HepG2 (cell line): ENCODE data around the gene ATAD3C. TPM values are rescaled to one million over a fixed set of nuclear protein-coding genes. Genes with fewer than 3 reads are reported as not detected.
"Not testable (repeated sequence)": the region's sequence is repeated elsewhere in the genome, so short reads cannot be mapped to it uniquely, and the experiment has no call there.

Experiments used
- ATAC-seq: fragments of 200-7000 bp; cut with Tn5 transposase; 3 replicates; pipeline ENCODE4 v1.9.1; 2020; ENCODE audit warnings: mild to moderate bottlenecking, moderate library complexity
- BruUV-seq: library from RNA; stranded (reverse); fragments of 400-500 nt; replicated peaks from 2 replicates; lab custom pipeline; 2021; lab: Mats Ljungman, UMichigan
- CTCF ChIA-PET: fragments of 300-600 bp; formaldehyde crosslinking; extraction: SDS; loops from one replicate; lab custom pipeline; 2021; ENCODE audit warnings: low total read pairs, inconsistent platforms, low intra/inter-chr PET ratio; lab: Yijun Ruan, JAX
- POLR2A ChIA-PET: fragments of 350-600 bp; sonication (Branson Sonifier 250); formaldehyde crosslinking; loops from one replicate; lab custom pipeline; 2020; ENCODE audit warnings: antibody characterized with exemption, inconsistent platforms; lab: Yijun Ruan, JAX
- DNase-seq: peaks from one replicate; pipeline ENCODE4 v3.0.0-alpha.2; 2015; ENCODE audit warnings: low spot score
- FAIRE-seq: peaks from 3 replicates; lab custom pipeline; 2011; peaks lifted over from hg19 to GRCh38; lab: Jason Lieb, UNC
- H2AFZ ChIP-seq: one replicate; pipeline ENCODE4 v1.6.1; 2011; ENCODE audit warnings: low read length, inconsistent platforms
- H3K27ac ChIP-seq: fragments of 300-600 bp; 3 replicates; pipeline ENCODE4 v1.8.0; 2011; ENCODE audit warnings: mixed run types, mild to moderate bottlenecking, mixed read lengths, low read length, inconsistent platforms; ENCODE audit not compliant: insufficient read depth; ENCODE audit errors: extremely low read length
- H3K27me3 ChIP-seq, 2 experiments: fragments of 200-600 bp in 1 of 2; 2 replicates in 1 of 2; 3 replicates in 1 of 2; pipeline versions ENCODE4 v1.6.0 to v1.8.0; 2011; ENCODE audit warnings: low read length in 2 of 2, mild to moderate bottlenecking in 2 of 2, moderate library complexity in 2 of 2, inconsistent platforms in 1 of 2; ENCODE audit not compliant: insufficient read depth in 2 of 2, control insufficient read depth in 1 of 2
- H3K36me3 ChIP-seq, 2 experiments: fragments of 200-600 bp in 1 of 2; replicated peaks in 1 of 2; 2 replicates in 1 of 2; 3 replicates in 1 of 2; pipeline versions ENCODE4 v1.5.1 to v1.8.0; 2011; ENCODE audit warnings: low read length in 2 of 2, inconsistent platforms in 1 of 2; ENCODE audit not compliant: insufficient read depth in 2 of 2, control insufficient read depth in 1 of 2
- H3K4me1 ChIP-seq: 2 replicates; pipeline ENCODE4 v1.5.1; 2012; ENCODE audit warnings: low read length, inconsistent platforms; ENCODE audit not compliant: insufficient read depth
- H3K4me2 ChIP-seq: 2 replicates; pipeline ENCODE4 v1.6.0; 2011; ENCODE audit warnings: low read depth, low read length, inconsistent platforms
- H3K4me3 ChIP-seq, 3 experiments: fragments of 200-600 bp in 1 of 3; sonication (generic), shearing (Covaris generic) in 1 of 3; replicated peaks in 1 of 3; 2 replicates each; pipeline ENCODE4 v1.5.1; 2011 to 2016; ENCODE audit warnings: low read length in 3 of 3, inconsistent platforms in 2 of 3, low read depth in 2 of 3, mild to moderate bottlenecking in 2 of 3, control low read depth in 1 of 3, mixed read lengths in 1 of 3; ENCODE audit not compliant: insufficient read depth in 1 of 3
- H3K79me2 ChIP-seq: one replicate; pipeline ENCODE4 v1.6.1; 2011; ENCODE audit warnings: low read length, inconsistent platforms; ENCODE audit not compliant: insufficient read depth
- H3K9ac ChIP-seq: 2 replicates; pipeline ENCODE4 v1.6.0; 2011; ENCODE audit warnings: mild to moderate bottlenecking, low read depth, low read length, inconsistent platforms; ENCODE audit not compliant: insufficient read depth
- H3K9me3 ChIP-seq: 2 replicates; pipeline ENCODE4 v1.5.1; 2012; ENCODE audit warnings: mild to moderate bottlenecking, low read length
- H4K20me1 ChIP-seq: 2 replicates; pipeline ENCODE4 v1.6.0; 2011; ENCODE audit warnings: inconsistent platforms, mild to moderate bottlenecking, low read length, moderate library complexity; ENCODE audit not compliant: insufficient read depth
- ARNT2 ChIP-seq: sonication (generic); formaldehyde crosslinking; IDR thresholded peaks from 2 replicates; pipeline ENCODE4 v1.8.0; 2022; ENCODE audit warnings: mild to moderate bottlenecking, low read depth, missing genetic modification reagents, moderate library complexity
- HCFC1 ChIP-seq: fragments of 150-350 bp; IDR thresholded peaks from 2 replicates; pipeline ENCODE4 v1.6.1; 2014; ENCODE audit warnings: low read depth, low read length
- HNF4G ChIP-seq, 2 experiments: sonication (generic) in 1 of 2; formaldehyde crosslinking in 1 of 2; IDR thresholded peaks; 2 replicates each; pipeline versions ENCODE4 v1.4.0 to v1.6.1; 2011 to 2020; ENCODE audit warnings: borderline replicate concordance in 2 of 2, low read depth in 2 of 2, mild to moderate bottlenecking in 2 of 2, low read length in 1 of 2, missing genetic modification reagents in 1 of 2, moderate library complexity in 1 of 2
- KDM4B ChIP-seq: sonication (generic); formaldehyde crosslinking; IDR thresholded peaks from 2 replicates; pipeline ENCODE4 v1.4.0; 2020; ENCODE audit warnings: missing genetic modification reagents
- MEF2D ChIP-seq: sonication (generic); formaldehyde crosslinking; IDR thresholded peaks from 2 replicates; pipeline ENCODE4 v1.5.1; 2020; ENCODE audit warnings: mild to moderate bottlenecking, missing genetic modification reagents
- MLLT10 ChIP-seq: sonication (generic); formaldehyde crosslinking; IDR thresholded peaks from 2 replicates; pipeline ENCODE4 v1.4.0; 2020; ENCODE audit warnings: missing genetic modification reagents
- NFYB ChIP-seq: sonication (generic); formaldehyde crosslinking; IDR thresholded peaks from 2 replicates; pipeline ENCODE4 v1.4.0; 2020; ENCODE audit warnings: missing genetic modification reagents
- POLR2A ChIP-seq, 2 experiments: IDR thresholded peaks; 2 replicates each; pipeline ENCODE4 v1.6.1; 2011; ENCODE audit warnings: low read depth in 2 of 2, low read length in 2 of 2, mild to moderate bottlenecking in 1 of 2, moderate library complexity in 1 of 2; ENCODE audit not compliant: insufficient read depth in 1 of 2
- RBFOX2 ChIP-seq: fragments of 200-400 bp; formaldehyde crosslinking; IDR thresholded peaks from 2 replicates; pipeline ENCODE4 v1.6.1; 2017; ENCODE audit warnings: low read depth, mild to moderate bottlenecking, low read length
- SRY ChIP-seq: sonication (generic); formaldehyde crosslinking; IDR thresholded peaks from 2 replicates; pipeline ENCODE4 v1.8.0; 2022; ENCODE audit warnings: mild to moderate bottlenecking, missing genetic modification reagents
- STAG1 ChIP-seq: sonication (generic); formaldehyde crosslinking; IDR thresholded peaks from 2 replicates; pipeline ENCODE4 v1.4.0; 2020; ENCODE audit warnings: missing genetic modification reagents
- TAF15 ChIP-seq: fragments of 200-400 bp; formaldehyde crosslinking; IDR thresholded peaks from one replicate; pipeline ENCODE4 v1.6.1; 2018; ENCODE audit warnings: mild to moderate bottlenecking, low read depth, low read length; ENCODE audit not compliant: poor library complexity, severe bottlenecking
- TARDBP ChIP-seq: sonication (generic); formaldehyde crosslinking; IDR thresholded peaks from 2 replicates; pipeline ENCODE4 v1.8.0; 2022; ENCODE audit warnings: mild to moderate bottlenecking, missing genetic modification reagents
- THAP8 ChIP-seq: sonication (generic); formaldehyde crosslinking; IDR thresholded peaks from 2 replicates; pipeline ENCODE4 v1.5.1; 2020; ENCODE audit warnings: missing genetic modification reagents, mild to moderate bottlenecking, borderline replicate concordance
- TP53 ChIP-seq: sonication (generic); formaldehyde crosslinking; conservative IDR thresholded peaks from 2 replicates; pipeline ENCODE4 v1.4.0; 2020; ENCODE audit warnings: missing genetic modification reagents
- ZIK1 ChIP-seq: sonication (generic); formaldehyde crosslinking; IDR thresholded peaks from 2 replicates; pipeline ENCODE4 v1.5.0; 2020; ENCODE audit warnings: mild to moderate bottlenecking, low read depth, missing genetic modification reagents, borderline replicate concordance
- ZNF20 ChIP-seq: sonication (generic); formaldehyde crosslinking; IDR thresholded peaks from 2 replicates; pipeline ENCODE4 v1.4.0; 2020; ENCODE audit warnings: mild to moderate bottlenecking, moderate library complexity, missing genetic modification reagents
- ZNF547 ChIP-seq: sonication (generic); formaldehyde crosslinking; IDR thresholded peaks from 2 replicates; pipeline ENCODE4 v1.5.1; 2020; ENCODE audit warnings: mild to moderate bottlenecking, missing genetic modification reagents
- WGBS: methylation state at CpG from one replicate; pipeline ENCODE4 v1.1.6; 2017; ENCODE audit warnings: low lambda C conversion rate; 5-methylcytosine and 5-hydroxymethylcytosine counted together
- in situ Hi-C: cut with HindIII; loops from 2 replicates; pipeline ENCODE4 v1.10.0; 2017; ENCODE audit warnings: low pct_unique_long_range_greater_than_20kb; ENCODE audit not compliant: extremely low pct_ligation_motif_present
- intact Hi-C: fragments of 100-400 bp; cut with micrococcal nuclease; formaldehyde crosslinking; loops from one replicate; pipeline ENCODE4 v1.10.0; 2022; ENCODE audit not compliant: unreplicated experiment
- polyA plus RNA-seq, 8 experiments: library from polyadenylated mRNA; depleted of rRNA in 3 of 8; stranded (reverse) in 7 of 8; unstranded in 1 of 8; fragments of >200 nt; fragmentation: Illumina TruSeq in 4 of 8; extraction: Trizol in 4 of 8; gene quantifications; 2 replicates each; pipeline versions ENCODE4 v1.2.1 to v1.2.3, GENCODE V29; 2011 to 2016; ENCODE audit warnings: low read depth in 4 of 8, missing spikeins in 1 of 8, mixed read lengths in 1 of 8; ENCODE audit not compliant: insufficient read depth in 1 of 8
- total RNA-seq, 5 experiments: library from RNA; depleted of rRNA; stranded (reverse); fragments of >200 nt; fragmentation: Illumina TruSeq; extraction: Trizol; gene quantifications; 2 replicates each; pipeline ENCODE4 v1.2.3, GENCODE V29; 2016; ENCODE audit warnings: low read depth in 1 of 5
- TF ChIP-seq, protein P1 (sequence below): sonication (generic); formaldehyde crosslinking; IDR thresholded peaks from 2 replicates; pipeline ENCODE4 v1.9.0; 2021; ENCODE audit warnings: missing genetic modification reagents, mild to moderate bottlenecking, borderline replicate concordance

The ATAD3C gene
- total and polyA plus RNA-seq, 2 of the 13 experiments (the other 11 are each of a cell fraction or from before 2014, with no cell fraction given), result 2.4 to 3.2 TPM

GRCh38 chr1:1481811-1482210 lies 32.3 kb downstream of the ATAD3C start:
- H2AFZ ChIP-seq, intact Hi-C loops, H3K4me3 ChIP-seq, FAIRE-seq, CTCF ChIA-PET, H3K79me2 ChIP-seq, BruUV-seq, H4K20me1 ChIP-seq, POLR2A ChIA-PET, DNase-seq, H3K9me3 ChIP-seq, ATAC-seq, H3K27me3 ChIP-seq, H3K4me2 ChIP-seq, H3K27ac ChIP-seq, in situ Hi-C loops, H3K4me1 ChIP-seq, H3K9ac ChIP-seq: not testable (repeated sequence)
- H3K36me3 ChIP-seq, result peaks cover 26 to 48% of the 10 kb centered on the region in 2 experiments
- 98% methylated on average over 28 of the region's 30 CpGs for WGBS
- TF ChIP-seq RBFOX2, result peak; percentile 33; the same call in 1 of the 2 replicates

DNA sequence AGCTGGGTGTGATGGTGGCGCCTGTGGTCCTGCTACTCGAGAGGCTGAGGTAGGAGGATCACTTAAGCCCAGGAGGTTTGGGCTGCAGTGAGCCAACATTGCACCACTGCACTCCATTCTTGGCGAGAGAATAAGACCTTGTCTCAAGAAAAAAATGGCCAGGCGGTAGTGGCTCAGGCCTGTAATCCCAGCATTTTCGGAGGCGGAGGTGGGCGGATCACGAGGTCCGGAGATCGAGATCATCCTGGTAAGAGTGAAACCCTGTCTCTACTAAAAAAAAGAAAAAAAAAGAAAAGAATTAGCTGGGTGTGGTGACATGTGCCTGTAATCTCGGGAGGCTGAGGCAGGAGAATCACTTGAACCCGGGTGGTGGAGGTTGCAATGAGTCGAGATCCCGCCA lies 33.4 kb downstream of the ATAD3C start:
- ATAC-seq (no peak), FAIRE-seq (no peak), DNase-seq (no peak)
- POLR2A ChIA-PET, result no interaction called here
- CTCF ChIA-PET, result no interaction called here
- Histone ChIP-seq H3K4me3 (no peak overlapping the region), H4K20me1 (no peaks in the 10 kb centered on the region), H3K4me2 (no peak overlapping the region), H3K9me3 (no peaks in the 10 kb centered on the region), H3K4me1 (no peaks in the 10 kb centered on the region), H2AFZ (no peak overlapping the region), H3K9ac (no peak overlapping the region), H3K79me2 (no peaks in the 10 kb centered on the region), H3K27me3 (no peaks in the 10 kb centered on the region), H3K27ac (no peak overlapping the region), H3K36me3 (peaks cover 26 to 47% of the 10 kb centered on the region in 2 experiments)
- in situ Hi-C loops (no loop called here), intact Hi-C loops (no loop called here)
- BruUV-seq, result no TSS peak
- WGBS, result 96% methylated on average over 14 of the region's 14 CpGs
- TF ChIP-seq HCFC1 (no peak), POLR2A (IDR thresholded peaks at IDR 0.05; ENCODE audit: insufficient read depth in 1 of 2, low read depth in 2 of 2, low read length in 2 of 2) (no peak), NFYB (CRISPR knock-in tag) (no peak), TAF15 (no peak), TARDBP (no peak), ZIK1 (CRISPR knock-in tag) (no peak), THAP8 (CRISPR knock-in tag) (no peak), ZNF547 (CRISPR knock-in tag) (no peak), MLLT10 (no peak), KDM4B (CRISPR knock-in tag) (no peak), ARNT2 (no peak), ZNF20 (CRISPR knock-in tag) (no peak), TP53 (CRISPR knock-in tag) (no peak), HNF4G (IDR thresholded peaks at IDR 0.05; ENCODE audit: borderline replicate concordance, low read depth, low read length) (no peak), HNF4G (CRISPR knock-in tag; IDR thresholded peaks at IDR 0.05; ENCODE audit: borderline replicate concordance, low read depth) (no peak), MEF2D (no peak), STAG1 (no peak), SRY (CRISPR knock-in tag) (no peak)
- TF ChIP-seq, protein P1, sequence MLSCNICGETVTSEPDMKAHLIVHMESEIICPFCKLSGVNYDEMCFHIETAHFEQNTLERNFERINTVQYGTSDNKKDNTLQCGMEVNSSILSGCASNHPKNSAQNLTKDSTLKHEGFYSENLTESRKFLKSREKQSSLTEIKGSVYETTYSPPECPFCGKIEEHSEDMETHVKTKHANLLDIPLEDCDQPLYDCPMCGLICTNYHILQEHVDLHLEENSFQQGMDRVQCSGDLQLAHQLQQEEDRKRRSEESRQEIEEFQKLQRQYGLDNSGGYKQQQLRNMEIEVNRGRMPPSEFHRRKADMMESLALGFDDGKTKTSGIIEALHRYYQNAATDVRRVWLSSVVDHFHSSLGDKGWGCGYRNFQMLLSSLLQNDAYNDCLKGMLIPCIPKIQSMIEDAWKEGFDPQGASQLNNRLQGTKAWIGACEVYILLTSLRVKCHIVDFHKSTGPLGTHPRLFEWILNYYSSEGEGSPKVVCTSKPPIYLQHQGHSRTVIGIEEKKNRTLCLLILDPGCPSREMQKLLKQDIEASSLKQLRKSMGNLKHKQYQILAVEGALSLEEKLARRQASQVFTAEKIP (CRISPR knock-in tag), result no peak
